ENCODE results near the gene SMTNL2. TPM values are rescaled to one million over a fixed set of nuclear protein-coding genes. Genes with fewer than 3 reads are reported as not detected.

The SMTNL2 gene
- total and polyA plus RNA-seq, 2 of the 4 experiments (the other 2 are of a cell fraction), result not detected

- 17% methylated on average over 1 of the region's 11 CpGs; no CpG with 5 or more reads in 1 of the 2 experiments for WGBS, 2 experiments (ENCODE audit: extremely low coverage in 2 of 2, insufficient read length in 1 of 2)
- H2AFZ ChIP-seq (replicated peaks; ENCODE audit: low read length, poor library complexity), result no peak overlapping the region
Measured at GRCh38 chr17:4588391-4588790, 4.1 kb downstream of the SMTNL2 start.

More at GRCh38 chr17:4588391-4588790, 4.1 kb downstream of the SMTNL2 start:
- TF ChIP-seq USF2 (IDR thresholded peaks at IDR 0.05; ENCODE audit: low read depth, low read length) (no peak), MAFK (IDR thresholded peaks at IDR 0.05; ENCODE audit: low read depth, low read length) (no peak), MXI1 (IDR thresholded peaks at IDR 0.05; ENCODE audit: borderline replicate concordance, low read depth, low read length) (no peak), BHLHE40 (IDR thresholded peaks at IDR 0.05; ENCODE audit: low read depth, low read length) (no peak), RCOR1 (IDR thresholded peaks at IDR 0.05; ENCODE audit: insufficient replicate concordance, low read length) (no peak)
- Histone ChIP-seq H3K14ac (replicated peaks; ENCODE audit: low read depth, low read length) (no peak overlapping the region), H3K23ac (ENCODE audit: low read depth, low read length) (no peak overlapping the region), H4K91ac (ENCODE audit: insufficient read depth, low read depth, low read length) (no peak overlapping the region), H4K20me1 (ENCODE audit: insufficient read depth, low read length) (no peaks in the 10 kb centered on the region), H3K4me3 (ENCODE audit: insufficient read depth, low read depth, low read length) (no peak overlapping the region), H2BK120ac (ENCODE audit: low read depth, low read length) (no peak overlapping the region), H3K56ac (ENCODE audit: extremely low read depth, insufficient read depth, low read length) (no peak overlapping the region), H2AK9ac (replicated peaks; ENCODE audit: low read depth, low read length, poor library complexity) (no peak overlapping the region), H3K4me2 (ENCODE audit: low read depth, low read length) (no peak overlapping the region), H3K27ac (ENCODE audit: insufficient read depth, low read length) (no peak overlapping the region), H3K79me1 (ENCODE audit: low read depth in 1 of 2, low read length in 2 of 2) (no peaks in the 10 kb centered on the region), H3K4me1 (ENCODE audit: control insufficient read depth, insufficient read depth, low read length) (peaks cover 2% of the 10 kb centered on the region; the same call in 1 of the 2 replicates), H2AK5ac (ENCODE audit: low read depth, low read length) (no peak overlapping the region), H3K9me1 (ENCODE audit: insufficient read depth, low read length) (no peaks in the 10 kb centered on the region), H2BK15ac (ENCODE audit: low read depth, low read length) (no peak overlapping the region), H3K4ac (ENCODE audit: low read depth, low read length) (no peak overlapping the region), H2BK5ac (ENCODE audit: low read depth, low read length, poor library complexity, severe bottlenecking) (no peak overlapping the region), H2BK20ac (ENCODE audit: low read depth, low read length) (no peak overlapping the region), H3K9me3 (ENCODE audit: control insufficient read depth, insufficient read depth, low read length) (no peaks in the 10 kb centered on the region), H3K9ac (ENCODE audit: low read depth, low read length) (no peak overlapping the region), H3K18ac (ENCODE audit: low read depth, low read length) (no peak overlapping the region), H4K5ac (ENCODE audit: low read depth, low read length) (no peak overlapping the region), H4K8ac (ENCODE audit: low read depth in 2 of 2, low read length in 2 of 2) (no peak overlapping the region), H3K36me3 (ENCODE audit: control insufficient read depth, insufficient read depth, low read length) (no peaks in the 10 kb centered on the region), H3K27me3 (ENCODE audit: control insufficient read depth, insufficient read depth, low read length) (peaks cover 70% of the 10 kb centered on the region)
- no TSS peak for BruUV-seq (replicated peaks)
- intact Hi-C loops (cut with micrococcal nuclease) (no loop called here), dilution Hi-C loops (cut with HindIII; ENCODE audit: low sequenced_read_pairs, unreplicated experiment) (no loop called here), in situ Hi-C loops (cut with MboI; ENCODE audit: low sequenced_read_pairs) (no loop called here)
- ATAC-seq (ENCODE audit: low read depth), result no peak
- POLR2A ChIA-PET (ENCODE audit: unreplicated experiment), result no interaction called here
- no peak for DNase-seq
- CTCF ChIA-PET, result interaction anchor here (0.8 kb wide), 1 partner anchor 674 kb away, joined by 4 read pairs; no protein-coding TSS in a partner anchor

All from IMR-90 (cell line).